GM19035 (cell line): ENCODE results near the gene RNU6-1.

ENCODE experiments used
- ATAC-seq: cut with Tn5 transposase; IDR thresholded peaks from one replicate; pipeline ENCODE4 v1.9.1; 2021; ENCODE audit not compliant: unreplicated experiment

The RNU6-1 gene

DNA sequence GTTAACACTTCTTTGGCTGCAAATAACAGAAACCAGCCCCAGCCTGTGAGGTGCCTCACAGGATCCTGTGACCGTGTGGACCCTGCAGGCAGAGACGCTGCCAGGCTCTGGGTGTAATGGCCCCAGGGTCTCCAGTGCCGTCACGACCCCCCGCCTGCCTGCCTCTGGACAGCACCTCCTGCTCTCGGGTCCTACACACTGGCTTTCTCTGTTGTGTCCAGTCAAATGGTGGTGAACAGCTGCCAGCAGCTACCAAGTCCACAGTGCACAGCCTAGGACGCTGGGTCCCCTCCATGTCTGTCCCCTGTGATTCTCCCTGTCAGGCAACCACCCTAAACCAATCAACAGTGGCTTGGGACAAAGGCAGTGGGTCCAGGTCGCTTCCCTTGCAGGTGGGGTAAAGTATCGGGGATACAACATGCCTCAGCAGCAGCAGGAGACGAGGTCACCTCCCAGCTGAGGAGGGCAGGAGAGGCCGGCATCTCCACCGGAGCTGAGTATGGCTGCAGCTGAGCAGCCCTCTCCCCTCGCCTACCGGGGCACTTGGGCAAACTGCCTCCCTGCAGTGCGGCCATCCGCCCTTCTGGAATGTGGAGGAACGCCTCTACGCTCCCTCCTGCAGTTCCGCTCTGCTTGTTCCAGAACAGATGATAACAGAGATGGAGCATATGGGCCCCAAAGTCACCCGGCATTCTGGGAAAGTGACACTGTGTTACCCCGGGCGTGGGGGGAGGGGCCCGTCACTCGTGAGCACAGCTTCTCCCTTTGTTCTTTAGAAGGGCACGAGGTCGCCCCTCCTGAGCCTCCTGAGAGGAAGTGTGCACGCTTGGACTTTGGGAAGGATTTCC, 35.6 kb downstream of the RNU6-1 start:
- no peak for ATAC-seq

DNA sequence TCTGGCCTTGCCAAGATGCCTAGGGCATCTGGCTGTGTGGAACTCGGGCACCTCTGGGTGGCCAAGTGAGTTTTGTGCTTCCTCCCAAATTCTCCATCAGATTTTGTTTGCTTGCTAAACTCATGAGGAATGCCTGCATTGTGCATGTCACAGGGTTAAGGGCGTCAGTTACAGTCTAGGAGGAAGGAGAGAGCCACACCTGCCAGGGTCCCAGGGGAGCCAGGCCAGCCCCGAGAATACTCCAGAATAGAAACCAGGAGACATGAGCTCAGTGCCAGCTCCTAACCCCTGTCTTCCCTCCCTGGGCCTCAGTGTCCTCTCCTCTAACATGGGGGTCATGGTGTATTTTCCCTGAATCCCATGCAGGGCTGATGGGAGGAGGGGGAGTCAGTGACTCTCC, 36.5 kb downstream of the RNU6-1 start:
- ATAC-seq: no peak

DNA sequence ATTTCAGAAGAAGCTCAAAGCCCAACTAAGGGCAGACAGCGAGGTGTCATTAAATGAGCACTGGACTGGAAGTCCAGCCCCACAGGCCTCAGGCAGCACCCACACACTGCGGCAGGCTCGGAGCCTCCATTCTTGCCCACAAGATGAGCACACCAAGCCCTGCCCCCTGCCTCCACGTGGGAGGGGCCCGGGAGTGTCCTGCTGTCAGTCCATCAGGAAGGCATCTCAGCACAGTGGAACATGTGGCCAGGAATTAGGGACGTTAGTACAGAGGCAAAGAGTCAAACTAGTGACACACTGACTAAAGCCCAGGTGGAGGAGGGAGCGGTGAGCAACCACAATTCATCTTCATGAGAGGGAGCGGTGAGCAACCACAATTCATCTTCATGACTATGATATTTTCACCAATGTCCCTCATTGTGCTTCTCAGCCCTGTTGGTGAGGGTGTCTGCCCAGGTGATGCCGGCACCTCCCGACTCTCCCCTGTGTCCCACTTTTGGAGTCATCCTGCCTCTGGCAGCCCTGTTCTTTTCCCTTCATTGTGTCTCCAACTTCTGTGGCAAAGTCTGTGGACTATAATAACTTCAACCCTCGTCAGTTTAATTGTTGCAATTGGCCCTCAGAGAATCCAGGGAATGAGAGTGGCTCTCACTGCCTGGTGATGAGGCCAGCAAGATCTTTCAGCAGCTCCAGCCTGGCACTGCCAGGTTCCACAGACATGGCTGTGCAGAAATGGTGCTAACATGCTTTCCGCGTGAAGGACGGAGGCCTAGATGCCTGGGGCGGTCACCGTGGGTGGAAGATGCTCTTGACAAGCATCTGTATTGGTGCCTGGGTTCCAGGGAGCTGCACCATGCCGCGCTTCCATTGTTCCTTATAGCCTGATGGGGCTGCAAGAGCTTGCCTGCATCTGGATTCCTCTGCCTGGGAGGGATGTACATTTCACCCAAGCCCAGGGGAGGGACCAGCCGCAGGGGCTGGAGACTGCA, 37.6 kb downstream of the RNU6-1 start:
- ATAC-seq: no peak

DNA sequence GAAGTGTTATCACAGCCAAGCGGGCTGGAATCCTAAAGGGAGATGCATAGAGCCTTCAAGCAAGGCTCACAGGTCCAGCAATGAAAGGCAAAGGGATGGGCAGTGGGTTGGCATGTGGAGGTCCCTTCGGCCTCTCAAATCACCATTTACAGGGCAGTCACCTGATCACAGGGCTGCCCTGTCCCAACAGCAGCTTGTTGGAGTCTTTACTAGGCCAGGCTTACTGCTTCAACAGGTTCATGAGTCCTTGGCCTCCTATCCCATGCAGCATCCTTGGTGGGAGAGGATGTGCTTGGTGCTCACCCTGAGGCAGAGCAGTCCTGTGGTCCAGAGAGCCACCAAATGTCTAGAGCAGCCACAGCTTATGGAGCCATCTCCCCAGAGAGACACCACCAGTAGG, 38.7 kb downstream of the RNU6-1 start:
- ATAC-seq: no peak

DNA sequence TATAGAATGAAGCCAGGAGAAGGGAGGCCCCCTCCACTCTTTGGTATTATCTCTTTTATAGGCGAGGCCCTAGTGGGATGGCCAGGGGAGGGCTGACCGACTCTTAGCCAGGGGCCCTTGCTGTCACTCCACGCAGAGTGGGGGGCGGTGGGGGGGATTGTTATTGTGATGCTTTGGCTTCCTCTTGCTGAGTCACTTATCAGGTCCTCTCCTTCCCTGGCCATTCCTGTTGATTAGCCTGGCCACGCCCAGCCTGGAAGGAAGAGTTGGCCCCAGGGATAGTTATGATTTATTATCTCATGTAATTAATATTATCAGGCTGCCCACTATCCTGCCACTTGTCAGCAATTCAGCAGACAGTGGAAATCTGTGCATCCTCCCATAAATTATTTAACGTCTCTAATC, 40.0 kb downstream of the RNU6-1 start:
- no peak for ATAC-seq

DNA sequence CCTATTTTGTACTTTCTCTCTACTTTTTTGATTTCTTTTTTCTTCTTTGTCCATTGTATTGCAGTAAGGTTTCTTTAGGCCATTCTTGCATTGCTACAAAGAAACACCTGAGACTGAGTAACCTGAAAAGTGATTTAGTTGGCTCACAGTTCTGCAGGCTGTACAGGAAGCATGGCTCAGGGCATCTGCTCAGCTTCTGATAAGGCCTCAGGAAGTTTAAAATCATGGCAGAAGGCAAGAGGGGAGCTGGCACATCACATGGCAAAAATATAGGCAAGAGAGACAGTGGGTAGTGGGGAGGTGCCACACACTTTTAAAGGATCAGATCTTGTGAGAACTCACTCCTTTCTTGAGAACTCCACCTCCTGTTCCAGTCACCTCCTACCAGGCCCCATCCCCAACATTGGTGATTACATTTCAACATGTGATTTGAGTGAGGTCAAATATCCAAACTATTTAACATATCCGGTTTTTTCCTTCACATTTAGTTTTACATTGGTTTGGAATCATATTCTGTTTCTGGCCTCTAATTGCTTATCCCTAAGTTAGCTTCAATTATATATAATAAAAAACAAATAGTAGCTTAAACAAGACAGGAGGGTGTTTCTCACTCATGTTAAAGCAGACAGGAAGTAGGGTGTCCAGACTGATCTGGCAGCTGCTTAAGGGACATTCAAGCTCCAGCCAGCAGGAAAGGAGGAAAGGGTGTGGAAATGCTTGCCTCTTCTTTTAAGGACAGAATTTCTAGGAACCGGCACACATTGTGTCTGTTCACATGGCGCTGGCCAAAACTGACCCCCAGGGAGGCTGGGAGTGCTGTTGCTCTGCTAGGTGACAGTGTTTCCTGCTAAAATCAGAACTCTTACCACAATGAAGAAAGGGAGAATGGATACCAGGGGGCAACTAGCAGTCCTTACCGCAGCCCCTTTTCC, 43.4 kb downstream of the RNU6-1 start:
- ATAC-seq: no peak

DNA sequence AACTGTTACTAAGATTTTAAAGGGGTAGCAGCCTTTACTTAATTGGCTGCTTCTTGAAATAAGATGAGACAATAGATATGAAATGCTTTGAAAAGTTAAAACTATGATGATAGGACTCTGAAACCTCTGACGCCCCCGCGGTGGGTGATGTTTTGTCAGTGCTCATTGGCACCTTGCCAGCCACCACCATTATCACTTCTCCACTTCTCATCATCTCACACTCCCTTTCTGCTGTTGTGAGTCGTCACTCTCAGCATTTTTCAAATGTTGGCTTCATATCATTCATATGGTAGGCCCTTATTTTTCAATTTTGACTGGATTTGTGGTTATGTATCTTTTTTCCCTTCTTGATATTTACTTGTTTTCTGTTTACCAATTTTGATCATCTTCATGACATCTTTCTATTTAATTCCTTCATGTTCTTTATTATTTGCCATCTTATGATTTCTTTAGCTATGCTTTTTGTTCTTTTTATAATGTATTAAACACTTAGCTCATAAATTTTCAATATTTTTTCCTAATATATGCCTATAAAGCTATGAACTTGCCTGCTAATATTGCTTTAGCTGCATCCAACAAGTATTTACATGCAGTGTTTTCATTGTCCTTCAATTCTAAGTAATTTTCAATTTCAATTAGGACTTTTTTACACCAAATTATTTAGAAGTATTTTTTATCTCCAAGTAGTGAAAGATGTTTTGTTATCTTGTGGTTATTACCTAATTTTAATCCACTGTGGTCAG, 44.8 kb downstream of the RNU6-1 start:
- no peak for ATAC-seq

DNA sequence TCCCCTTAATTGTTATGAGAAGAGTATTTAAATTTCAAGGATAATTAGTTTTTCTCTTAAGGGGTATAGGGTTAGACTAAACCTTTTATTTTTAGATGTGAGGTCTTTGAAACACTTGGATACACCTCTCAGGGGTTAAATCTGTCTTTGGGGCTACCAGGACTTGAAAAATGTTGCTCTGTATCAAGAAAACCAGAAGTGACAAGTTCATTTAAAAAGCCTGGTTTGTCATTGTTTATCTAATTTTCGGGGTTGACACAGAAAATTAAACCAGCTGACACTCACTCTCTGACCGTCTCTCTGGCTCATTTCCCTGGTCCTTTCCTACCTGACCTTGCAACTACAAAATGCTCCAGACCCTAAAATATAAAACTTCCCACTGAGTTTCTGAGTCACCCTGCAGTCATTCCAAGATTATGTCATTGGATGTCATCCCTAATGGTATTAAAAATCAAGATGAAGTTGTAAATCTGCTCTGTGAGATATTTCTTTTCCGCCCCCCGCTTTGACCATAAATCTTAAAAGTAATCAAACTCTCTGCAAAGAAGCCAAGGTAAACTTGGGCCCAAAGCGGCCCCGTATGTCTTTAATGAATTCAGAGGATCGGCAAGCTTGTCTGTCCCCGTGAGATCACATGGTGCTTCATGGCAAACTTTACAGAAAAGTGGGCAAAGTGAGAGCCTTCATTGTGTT, 47.4 kb downstream of the RNU6-1 start:
- ATAC-seq: no peak

DNA sequence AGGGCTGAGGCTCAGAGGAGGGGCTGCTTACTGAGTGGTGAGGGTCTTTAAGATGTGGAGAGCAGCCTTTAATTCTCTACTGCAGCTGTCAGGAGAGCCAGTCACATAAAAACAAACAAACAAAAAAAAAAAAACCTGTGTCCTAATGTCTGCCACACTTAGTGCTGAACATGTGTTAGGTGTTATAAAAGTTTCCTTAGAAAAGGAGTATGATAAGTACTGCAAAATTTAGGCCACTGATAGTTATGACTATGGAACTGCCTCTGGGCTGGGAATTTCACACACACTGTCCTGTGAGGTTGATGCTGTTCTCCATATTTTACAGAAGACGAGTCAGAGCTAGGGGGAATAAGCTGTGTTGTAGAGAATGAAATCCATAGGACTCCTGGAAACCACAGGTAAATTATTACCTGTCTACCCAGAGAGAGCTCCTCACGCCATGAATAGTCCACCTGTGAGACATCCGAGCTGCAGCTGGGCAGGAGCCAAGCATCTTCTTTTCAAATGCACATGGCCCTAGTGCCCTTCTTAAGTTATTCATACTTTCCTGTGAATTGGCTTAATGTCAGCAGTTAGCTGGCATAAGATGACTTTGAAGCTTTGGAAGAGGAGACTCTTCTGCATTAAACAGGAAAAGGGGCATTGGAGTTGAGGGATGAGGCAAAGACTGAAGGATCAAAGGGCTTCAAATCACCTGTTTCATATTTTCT, 49.1 kb downstream of the RNU6-1 start:
- ATAC-seq: no peak
